ENCODE measurements around the gene MYBBP1A. TPM values are rescaled to one million over a fixed set of nuclear protein-coding genes. Genes with fewer than 3 reads are reported as not detected.

MYBBP1A gene
- total and polyA plus RNA-seq, 9 of the 15 experiments (the other 6 are each of a cell fraction or from before 2014, with no cell fraction given): 2.0 to 114 (median 47.2) TPM

GRCh38 chr17:4540224-4540651 lies 14.9 kb downstream of the MYBBP1A start:
- Histone ChIP-seq H3K79me2 (ENCODE audit: control insufficient read depth, insufficient read depth, low read length) (no peaks in the 10 kb centered on the region), H2AFZ (ENCODE audit: low read depth, low read length) (no peak overlapping the region), H3K27me3 (ENCODE audit: control insufficient read depth in 2 of 2, insufficient read depth in 2 of 2, low read length in 2 of 2) (no peaks in the 10 kb centered on the region), H3K27ac (ENCODE audit: extremely low read depth, low read depth, low read length) (no peak overlapping the region), H3K9me1 (ENCODE audit: control insufficient read depth, insufficient read depth, low read length) (no peaks in the 10 kb centered on the region), H3K4me3 (no peak overlapping the region), H3K4me1 (replicated peaks in 1 of 2; ENCODE audit: control insufficient read depth in 2 of 2, insufficient read depth in 2 of 2, low read length in 2 of 2) (peaks cover 0 to 77% of the 10 kb centered on the region in 2 experiments; a peak in 3 of 5 replicates), H3K4me2 (ENCODE audit: insufficient read depth, low read length) (no peak overlapping the region), H4K20me1 (replicated peaks; ENCODE audit: control insufficient read depth, insufficient read depth, low read length) (no peaks in the 10 kb centered on the region; the same call in 1 of the 2 replicates), H3K9me3 (replicated peaks; ENCODE audit: control insufficient read depth, insufficient read depth, low read depth, low read length) (no peaks in the 10 kb centered on the region), H3K36me3 (ENCODE audit: control insufficient read depth, insufficient read depth, low read length) (peaks cover 75% of the 10 kb centered on the region; the same call in 2 of the 3 replicates), H3K9ac (ENCODE audit: insufficient read depth in 1 of 2, low read depth in 2 of 2, low read length in 2 of 2) (no peak overlapping the region)
- ChIA-PET CTCF (ENCODE audit: low intra/inter-chr PET ratio) (interaction anchor here (0.9 kb wide), 1 partner anchor 325 kb away, joined by 3 read pairs; no protein-coding TSS in a partner anchor), POLR2A (no interaction called here)
- intact Hi-C loops (cut with micrococcal nuclease) (loop anchor here (5.0 kb wide), 1 partner anchor 118 kb away; no protein-coding TSS in a partner anchor), in situ Hi-C loops (cut with MboI) (no loop called here)
- BruUV-seq (replicated peaks): no TSS peak
- DNase-seq (ENCODE audit: extremely low read depth in 1 of 4, low spot score in 3 of 4) (peak in 3 of 4 experiments; percentile 30 to 49 (median 38)), ATAC-seq (peak; percentile 51), FAIRE-seq (no peak)
- no CpG with 5 or more reads among the region's 14 CpGs for WGBS (ENCODE audit: insufficient coverage, low coverage, missing lambda C conversion rate)
- peak; percentile 53 to 99 (median 81) for TF ChIP-seq CTCF (IDR thresholded peaks at IDR 0.05 in 2 of 3, conservative IDR thresholded peaks at IDR 0.05 in 1 of 3; ENCODE audit: insufficient read depth in 2 of 3, low read depth in 1 of 3, low read length in 3 of 3)
- TF ChIP-seq POLR2G (IDR thresholded peaks at IDR 0.05; ENCODE audit: low read depth, low read length): peak; percentile 17; the same call in 1 of the 2 replicates
- TF ChIP-seq ZBTB33 (CRISPR knock-in tag; IDR thresholded peaks at IDR 0.05): peak; percentile 52; the same call in 1 of the 2 replicates
- peak; percentile 18 for TF ChIP-seq CTCFL (IDR thresholded peaks at IDR 0.05; ENCODE audit: borderline replicate concordance, insufficient read depth, low read depth, low read length, poor library complexity, severe bottlenecking)
- 0 out of 2 replicates have a peak, but pooled peaks have one; percentile 5 for TF ChIP-seq SMC3 (conservative IDR thresholded peaks at IDR 0.05; ENCODE audit: insufficient read depth, low read depth, low read length)
- no peak for TF ChIP-seq JUND (IDR thresholded peaks at IDR 0.05; ENCODE audit: borderline replicate concordance, low read depth, low read length)
- no peak for TF ChIP-seq JUND (tag; IDR thresholded peaks at IDR 0.05; ENCODE audit: borderline replicate concordance, low read depth, low read length)
- TF ChIP-seq PTTG1 (tag; IDR thresholded peaks at IDR 0.05; ENCODE audit: low read depth): no peak
- peak in 1 of 2 experiments; percentile 46; a peak in 2 of 4 replicates for TF ChIP-seq RAD21 (CRISPR knock-in tag; conservative IDR thresholded peaks at IDR 0.05 in 1 of 2, IDR thresholded peaks at IDR 0.05 in 1 of 2)

Data from K562 (cell line).